Cortex of kidney (tissue), 1 donor: ENCODE measurements around the gene MYEOV.

Source experiments
- DNase-seq: peaks from one replicate; lab custom pipeline; 2025; lab: John Stamatoyannopoulos, UW

MYEOV gene

DNA sequence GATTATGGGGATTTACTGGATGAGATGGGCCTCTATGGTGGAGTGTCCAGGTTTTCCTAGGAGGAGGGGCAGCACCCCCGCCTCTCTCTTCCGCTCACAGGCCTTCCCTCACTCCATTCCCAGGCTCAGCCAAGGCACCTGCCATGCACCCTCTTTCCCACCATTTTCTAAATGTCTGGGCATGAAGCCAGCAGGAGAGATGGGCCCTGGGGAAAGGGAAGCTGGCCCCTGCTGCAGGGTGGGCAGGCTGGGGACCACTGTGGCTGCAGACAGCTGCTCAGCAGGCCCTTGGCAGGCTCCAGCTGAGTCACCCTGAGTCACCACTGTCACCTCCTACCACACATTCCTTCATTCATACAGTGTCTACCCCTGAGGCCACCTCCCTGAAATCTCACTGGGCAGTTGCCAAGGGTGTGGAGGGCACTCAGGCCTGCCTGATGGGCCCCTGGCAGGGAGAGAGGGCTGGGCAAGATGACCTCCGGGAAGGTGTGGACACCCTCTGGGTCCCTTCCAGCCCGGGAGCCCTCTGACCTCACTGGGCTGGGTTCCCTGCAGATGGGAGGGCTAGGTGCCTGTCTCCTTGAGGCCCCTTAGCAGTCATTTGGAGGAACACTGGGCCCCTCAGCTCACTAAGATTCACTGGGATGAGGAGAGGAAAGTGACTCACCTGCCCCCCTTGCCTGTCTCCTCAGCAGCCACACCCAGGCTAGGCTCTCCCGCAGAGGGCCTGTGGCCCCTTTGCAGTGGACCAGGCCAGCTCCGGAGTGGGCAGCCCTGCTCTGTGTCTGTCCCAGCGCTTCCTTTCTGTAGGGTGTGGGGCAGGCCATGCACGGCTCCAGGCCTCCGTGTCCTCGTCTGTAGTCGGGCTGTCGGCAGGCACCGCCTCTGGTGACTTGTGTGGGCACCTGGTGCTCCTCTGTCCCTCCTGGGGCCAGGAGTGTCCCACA, 7.8 kb downstream of the MYEOV start:
- DNase-seq = no peak

DNA sequence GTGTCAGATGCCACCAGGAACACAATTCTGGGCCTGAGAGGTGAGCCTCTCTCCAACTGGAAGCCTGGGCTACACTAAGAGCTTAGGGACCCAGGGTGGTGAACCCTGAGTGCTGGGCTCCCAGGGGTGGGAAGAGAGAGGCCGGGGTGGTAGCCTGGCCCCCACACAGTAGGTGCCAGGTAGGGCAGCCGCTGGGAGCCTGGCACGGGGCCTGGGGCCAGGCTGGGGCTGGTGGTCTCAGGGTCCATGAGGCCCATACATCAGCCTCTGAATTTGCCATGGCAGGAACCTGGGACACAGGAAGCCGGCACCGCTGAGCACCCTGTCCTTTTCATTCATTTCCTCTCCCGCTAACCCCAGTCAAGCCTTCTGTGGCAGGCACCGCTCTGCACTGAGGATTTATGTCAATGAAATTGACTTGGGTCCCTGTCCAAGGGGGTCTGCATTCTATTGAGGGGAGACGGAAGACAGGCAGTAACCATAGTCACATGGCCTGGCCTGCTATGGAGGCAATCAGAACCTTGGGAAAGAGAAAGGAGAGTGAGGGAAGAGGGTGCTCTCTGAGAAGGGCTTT, 8.6 kb downstream of the MYEOV start:
- no peak for DNase-seq

DNA sequence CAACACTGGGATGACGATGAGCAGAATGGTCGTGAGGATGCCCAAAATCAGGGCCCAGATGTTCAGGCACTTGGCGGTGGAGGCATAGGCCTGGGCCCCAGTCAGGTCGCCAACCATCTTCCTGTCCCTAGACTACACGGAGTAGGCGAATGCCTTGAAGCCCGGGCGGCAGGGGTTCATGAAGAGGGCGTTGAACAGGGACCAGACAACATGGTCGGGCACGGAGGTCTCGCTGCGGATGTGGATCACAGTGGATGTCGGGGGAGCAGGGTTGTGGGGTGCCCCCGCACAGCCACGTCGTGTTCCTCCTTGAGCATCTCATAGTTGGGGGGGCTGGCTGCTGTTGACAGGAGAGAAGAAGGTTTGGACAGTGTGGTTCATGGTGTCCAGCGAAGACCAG, 9.5 kb downstream of the MYEOV start:
- no peak for DNase-seq

DNA sequence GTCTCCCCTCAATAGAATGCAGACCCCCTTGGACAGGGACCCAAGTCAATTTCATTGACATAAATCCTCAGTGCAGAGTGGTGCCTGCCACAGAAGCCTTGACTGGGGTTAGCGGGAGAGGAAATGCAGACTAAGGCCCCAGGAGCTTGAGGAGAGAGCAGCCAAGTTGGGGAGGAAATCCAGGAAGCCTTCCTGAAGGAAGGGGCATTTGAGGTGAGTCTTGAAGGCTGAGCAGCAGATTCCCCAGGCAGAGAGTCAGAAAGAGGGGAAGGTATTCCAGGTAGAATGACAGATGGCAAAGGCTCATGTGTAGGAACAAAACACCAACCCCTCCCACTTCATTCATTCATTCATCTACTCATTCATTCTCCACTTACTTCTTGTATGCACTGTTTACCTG, 10.3 kb downstream of the MYEOV start:
- DNase-seq = no peak

- DNase-seq = no peak
Observed at GRCh38 chr11:69304686-69305085, 10.7 kb downstream of the MYEOV start.

GRCh38 chr11:69305885-69306540, 12.1 kb downstream of the MYEOV start:
- DNase-seq = no peak

- no peak for DNase-seq
Observed at GRCh38 chr11:69306821-69307220, 12.9 kb downstream of the MYEOV start.

GRCh38 chr11:69307421-69307820, 13.5 kb downstream of the MYEOV start:
- no peak for DNase-seq

DNA sequence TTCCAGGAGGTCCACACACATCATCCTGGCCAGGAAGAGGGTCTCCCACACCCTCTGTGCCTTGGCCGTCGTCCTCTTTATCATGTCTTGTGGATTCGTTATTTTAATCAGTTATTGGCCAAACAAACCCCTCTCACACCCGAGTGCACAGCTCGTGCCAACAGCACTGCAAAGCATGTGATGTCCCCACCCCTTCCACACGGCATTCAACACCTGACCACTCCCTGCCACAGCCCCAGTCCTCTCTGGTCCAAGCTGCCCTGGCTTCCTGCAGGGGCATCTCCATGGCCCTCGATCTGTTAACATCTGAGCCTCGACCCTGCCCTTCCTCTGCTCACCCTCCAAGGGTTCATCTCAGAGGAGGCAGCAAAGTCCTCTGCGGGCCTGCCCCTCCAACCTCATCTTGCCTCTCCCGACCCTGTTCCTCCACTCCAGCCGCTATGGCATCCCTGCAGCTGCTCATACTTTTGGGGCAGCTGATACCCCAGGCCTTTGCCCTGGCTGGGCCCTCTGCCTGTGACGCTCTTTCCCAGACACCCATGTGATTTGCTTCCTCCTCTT, 14.0 kb downstream of the MYEOV start:
- no peak for DNase-seq

- DNase-seq = no peak
Observed at GRCh38 chr11:69308491-69308911, 14.5 kb downstream of the MYEOV start.

DNA sequence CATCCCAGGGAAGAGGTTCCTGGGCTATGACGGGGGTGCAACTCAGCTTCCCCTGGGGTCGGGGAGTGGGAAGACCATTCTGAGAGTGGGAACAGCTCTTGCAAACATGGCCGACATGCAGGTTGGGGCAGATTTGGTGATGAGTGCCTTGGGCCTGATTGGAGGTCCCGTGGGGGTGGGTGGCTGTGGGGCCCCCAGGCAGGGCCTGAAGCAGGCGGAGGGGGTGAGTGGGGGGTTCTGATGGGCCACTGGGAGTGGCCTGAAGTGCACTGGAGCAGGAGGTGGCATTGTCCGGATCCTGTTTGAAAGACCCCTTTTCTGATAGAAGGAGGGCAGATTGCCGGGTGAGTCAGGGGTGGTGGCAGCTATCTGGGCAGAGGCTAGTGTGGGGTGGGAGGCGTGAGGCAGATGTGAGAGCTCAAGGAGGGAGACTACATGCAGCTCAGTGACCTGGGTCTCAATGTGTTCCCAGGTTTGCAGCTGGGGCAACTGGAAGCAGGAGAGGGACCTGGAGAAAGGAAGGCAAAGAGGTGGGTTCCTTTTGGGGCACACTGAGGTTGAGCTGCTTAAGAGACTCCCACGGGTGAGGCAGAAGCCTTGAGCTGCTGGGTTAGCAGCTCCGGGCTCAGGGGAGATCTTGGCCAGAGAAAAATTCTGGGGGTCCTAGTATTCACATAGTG, 15.1 kb downstream of the MYEOV start:
- DNase-seq = no peak

- no peak for DNase-seq
Observed at GRCh38 chr11:69309631-69310280, 15.8 kb downstream of the MYEOV start.

- DNase-seq = no peak
Observed at GRCh38 chr11:69310351-69310750, 16.4 kb downstream of the MYEOV start.

DNA sequence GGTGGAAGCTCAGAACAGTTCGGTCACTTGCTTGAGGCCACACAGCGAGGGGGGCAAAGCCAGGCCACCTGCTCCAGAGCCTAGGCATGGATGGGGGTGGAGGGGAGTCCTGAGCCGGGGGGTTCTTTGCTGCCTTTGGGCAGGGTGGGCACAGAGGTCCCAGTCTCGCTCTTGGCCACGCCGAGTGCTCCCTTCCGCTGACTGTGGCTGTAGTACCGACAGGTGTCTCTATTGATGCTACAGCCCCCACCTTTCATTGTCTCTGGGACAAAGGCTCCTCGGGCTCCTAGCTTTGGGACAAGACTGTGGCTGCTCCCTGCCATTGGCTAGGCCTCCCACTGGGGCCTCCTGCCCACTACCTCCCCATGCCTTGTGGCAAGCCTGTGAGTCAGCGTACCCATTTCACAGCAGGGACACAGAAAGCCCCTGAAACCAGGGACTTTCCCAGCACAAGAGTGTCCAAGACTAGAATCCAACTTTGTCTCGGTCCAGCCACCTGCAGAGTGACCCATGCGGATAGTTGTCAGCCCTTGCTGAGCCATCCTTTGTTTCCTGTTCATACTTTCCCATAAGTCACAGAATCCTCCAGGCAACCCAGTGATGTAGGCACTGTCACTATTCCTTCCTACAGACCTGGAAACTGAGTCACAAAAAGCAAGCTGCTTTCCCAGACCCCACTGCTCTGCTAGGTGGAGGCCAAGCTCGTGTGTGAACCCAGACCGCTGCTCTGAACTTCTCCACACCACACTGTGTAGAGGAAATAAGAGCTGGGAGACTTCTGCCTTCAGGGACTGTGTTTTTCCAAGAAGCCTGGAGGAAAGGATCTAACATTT, 17.2 kb downstream of the MYEOV start:
- DNase-seq = no peak

DNA sequence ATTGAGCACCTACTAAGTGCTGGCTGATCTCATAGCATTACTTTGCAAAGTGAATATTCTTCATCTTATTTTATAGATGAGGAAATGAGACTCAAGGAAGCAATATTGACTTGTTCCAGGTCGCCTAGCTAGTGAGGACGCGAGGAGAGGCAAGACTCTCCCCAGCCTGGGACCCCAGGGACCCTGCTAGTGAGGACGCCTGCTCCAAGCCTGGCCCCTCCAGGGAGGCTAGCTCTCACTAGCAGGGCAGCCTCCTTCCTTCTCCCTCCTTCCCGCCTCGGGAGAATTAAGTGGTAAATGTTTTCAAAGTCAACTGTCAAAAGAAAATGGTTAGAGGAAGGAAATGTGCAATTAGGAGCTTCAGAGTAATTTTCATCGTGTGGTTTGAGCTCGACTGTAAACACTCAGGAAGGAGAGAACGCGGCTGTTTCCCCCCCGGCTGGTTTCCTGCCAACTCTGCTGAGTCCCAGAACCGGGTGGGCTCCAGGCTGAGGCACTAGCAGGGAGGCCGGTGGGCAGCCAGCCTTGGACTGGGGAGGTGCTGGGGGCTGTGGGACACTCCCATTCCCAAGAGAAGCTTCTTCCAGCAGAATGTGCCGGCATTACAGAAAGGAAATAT, 17.9 kb downstream of the MYEOV start:
- DNase-seq = no peak

DNA sequence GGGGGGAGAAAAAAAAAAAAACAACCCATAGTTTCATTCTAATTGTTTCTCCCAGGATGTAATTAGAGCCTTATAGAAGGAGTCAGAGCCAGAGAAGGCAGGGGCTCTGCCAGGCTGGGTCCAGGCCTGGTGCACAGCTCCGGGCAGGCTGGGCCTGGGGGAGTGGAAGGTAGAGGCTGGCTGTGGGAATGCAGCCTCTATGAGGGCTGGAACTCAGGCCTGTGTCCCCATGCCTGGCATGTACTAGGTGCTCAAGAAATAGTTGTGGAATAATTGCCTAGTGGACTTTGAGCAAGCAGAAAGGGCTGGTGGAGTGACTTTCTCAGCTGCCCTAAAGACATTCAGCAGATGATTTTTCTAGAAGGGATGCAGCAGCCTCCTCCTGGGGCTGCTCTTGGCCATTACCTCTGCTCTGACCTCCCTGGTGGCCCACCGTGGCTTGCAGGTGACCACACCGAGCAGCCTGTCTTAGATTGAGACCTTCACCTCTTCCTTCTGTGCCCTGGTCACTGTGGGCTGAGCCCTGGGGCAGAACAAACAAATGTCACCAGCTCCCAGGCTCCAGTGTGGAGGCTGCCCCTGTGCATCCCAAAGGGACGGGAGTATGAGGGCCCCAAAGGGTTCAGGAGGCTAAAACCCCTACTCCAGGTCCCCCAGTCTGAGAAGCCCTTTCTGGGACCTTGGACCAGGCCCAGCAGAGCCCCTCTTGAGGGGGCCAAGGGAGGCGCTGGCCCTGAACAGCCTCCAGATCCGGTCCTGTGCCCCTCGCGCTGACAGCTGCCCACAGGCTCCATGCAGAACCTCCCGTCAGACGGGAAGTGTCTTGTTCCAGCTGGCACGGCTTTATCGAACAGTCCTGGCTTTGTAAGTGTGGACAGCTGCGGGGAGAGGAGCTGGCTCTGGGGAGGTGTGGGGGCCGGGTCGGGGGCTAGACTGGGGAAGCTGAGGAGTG, 18.8 kb downstream of the MYEOV start:
- DNase-seq = no peak

- DNase-seq = no peak
Observed at GRCh38 chr11:69313992-69314391, 20.0 kb downstream of the MYEOV start.

- no peak for DNase-seq
Observed at GRCh38 chr11:69314555-69314954, 20.6 kb downstream of the MYEOV start.

- no peak for DNase-seq
Observed at GRCh38 chr11:69316956-69317355, 23.0 kb downstream of the MYEOV start.
